Vagina (tissue), 2 donors: ENCODE data around the gene SURF4.

Source experiments
- POLR2A ChIP-seq, 2 donors: fragments of 450-650 bp; IDR thresholded peaks; one replicate each; pipeline ENCODE4 v1.6.1; 2017; ENCODE audit warnings: antibody characterized with exemption in 2 of 2, mild to moderate bottlenecking in 2 of 2, moderate library complexity in 2 of 2
- TF ChIP-seq, protein P1 (sequence below), 3 experiments: fragments of 450-650 bp in 2 of 3; fragments of 200-600 bp in 1 of 3; sonication (generic) in 1 of 3; IDR thresholded peaks; one replicate each; pipeline ENCODE4 v1.5.1; 2017 to 2019; ENCODE audit warnings: antibody characterized with exemption in 3 of 3, mild to moderate bottlenecking in 2 of 3, moderate library complexity in 2 of 3

DNA sequence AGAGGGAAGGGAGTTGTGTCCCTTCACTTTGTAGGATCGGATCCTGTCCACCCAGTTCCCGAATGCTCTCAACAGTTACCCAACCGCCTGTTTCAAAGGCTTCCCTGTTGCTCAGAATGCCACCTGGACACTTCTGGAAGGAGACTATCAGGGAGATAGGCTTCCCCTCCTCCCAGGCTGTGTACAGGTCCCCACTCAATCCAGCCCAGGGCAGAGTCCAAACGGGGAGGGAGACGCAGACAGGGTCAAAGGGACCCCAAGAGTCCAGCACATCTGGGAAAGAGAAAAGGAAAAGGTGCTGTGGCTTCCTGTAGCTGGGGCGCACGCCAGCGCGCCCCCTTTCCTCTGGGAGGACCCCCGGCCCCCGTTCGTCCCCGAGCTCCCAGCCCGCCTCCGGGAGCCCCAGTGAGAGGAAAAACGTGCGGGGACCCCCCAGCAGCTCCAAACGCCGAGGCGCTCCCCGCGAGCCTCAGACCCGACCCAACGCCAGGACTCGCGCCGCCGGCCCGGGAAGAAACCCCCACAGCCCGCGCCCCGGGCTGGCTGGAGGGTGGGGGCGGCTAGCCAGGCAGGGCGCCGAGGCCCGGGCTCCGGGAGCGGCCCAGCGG lies 640 bp downstream of the SURF4 start:
- TF ChIP-seq POLR2A (IDR thresholded peaks at IDR 0.05): no peak
- TF ChIP-seq, protein P1, sequence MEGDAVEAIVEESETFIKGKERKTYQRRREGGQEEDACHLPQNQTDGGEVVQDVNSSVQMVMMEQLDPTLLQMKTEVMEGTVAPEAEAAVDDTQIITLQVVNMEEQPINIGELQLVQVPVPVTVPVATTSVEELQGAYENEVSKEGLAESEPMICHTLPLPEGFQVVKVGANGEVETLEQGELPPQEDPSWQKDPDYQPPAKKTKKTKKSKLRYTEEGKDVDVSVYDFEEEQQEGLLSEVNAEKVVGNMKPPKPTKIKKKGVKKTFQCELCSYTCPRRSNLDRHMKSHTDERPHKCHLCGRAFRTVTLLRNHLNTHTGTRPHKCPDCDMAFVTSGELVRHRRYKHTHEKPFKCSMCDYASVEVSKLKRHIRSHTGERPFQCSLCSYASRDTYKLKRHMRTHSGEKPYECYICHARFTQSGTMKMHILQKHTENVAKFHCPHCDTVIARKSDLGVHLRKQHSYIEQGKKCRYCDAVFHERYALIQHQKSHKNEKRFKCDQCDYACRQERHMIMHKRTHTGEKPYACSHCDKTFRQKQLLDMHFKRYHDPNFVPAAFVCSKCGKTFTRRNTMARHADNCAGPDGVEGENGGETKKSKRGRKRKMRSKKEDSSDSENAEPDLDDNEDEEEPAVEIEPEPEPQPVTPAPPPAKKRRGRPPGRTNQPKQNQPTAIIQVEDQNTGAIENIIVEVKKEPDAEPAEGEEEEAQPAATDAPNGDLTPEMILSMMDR (IDR thresholded peaks at IDR 0.05): no peak
